Stimulated activated CD4-positive, alpha-beta T cell treated with anti-CD3 and anti-CD28 coated beads, Interleukin-2, amount 100 ng/mL, for 4 hours (primary cell): ENCODE results near the gene TCAIM.
"Not testable (repeated sequence)": the region's sequence is repeated elsewhere in the genome, so short reads cannot be mapped to it uniquely, and the experiment has no call there.

ENCODE experiments used
- DNase-seq: peaks from one replicate; pipeline ENCODE4 v3.0.0-alpha.2; 2020; ENCODE audit warnings: low read depth

Gene TCAIM

GRCh38 chr3:44415421-44415820 is 76.9 kb downstream of the TCAIM start:
- DNase-seq, result no peak

- no peak for DNase-seq
Observed at GRCh38 chr3:44416031-44417030, 77.8 kb downstream of the TCAIM start.

DNA sequence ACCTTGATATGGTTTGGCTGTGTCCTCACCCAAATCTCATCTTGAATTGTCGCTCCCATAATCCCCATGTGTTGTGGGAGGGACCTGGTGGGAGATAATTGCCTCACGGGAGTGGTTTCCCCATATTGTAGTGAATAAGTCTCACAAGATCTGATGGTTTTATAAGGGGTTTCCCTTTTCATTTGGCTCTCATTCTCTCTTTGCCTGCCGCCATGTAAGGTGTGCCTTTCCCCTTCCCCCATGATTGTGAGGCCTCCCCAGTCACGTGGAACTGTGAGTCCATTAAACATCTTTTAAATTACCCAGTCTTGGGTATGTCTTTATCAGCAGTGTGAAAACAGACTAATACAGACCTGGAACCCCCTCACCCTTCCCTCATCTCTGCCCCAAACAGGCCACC is 79.6 kb downstream of the TCAIM start:
- not testable (repeated sequence) for DNase-seq

DNA sequence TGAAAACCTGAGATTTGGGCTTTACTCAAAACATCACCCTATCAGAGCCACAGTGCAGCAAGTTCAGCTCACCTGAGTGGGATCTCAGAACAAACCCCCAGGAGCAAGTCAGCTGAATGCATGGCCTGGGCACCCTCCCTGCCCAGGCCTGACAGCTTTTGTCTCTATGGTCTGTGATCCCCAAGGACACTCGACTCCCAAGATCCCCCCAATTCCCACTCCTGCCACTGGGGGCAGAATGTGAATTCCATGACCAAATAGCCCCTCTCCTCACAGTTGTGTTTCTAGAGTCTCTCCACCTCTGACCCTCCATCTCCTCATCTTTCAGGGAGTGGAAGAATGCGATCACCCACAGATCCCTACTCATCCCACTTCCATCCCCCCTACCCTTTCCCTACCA is 80.0 kb downstream of the TCAIM start:
- no peak for DNase-seq

GRCh38 chr3:44419116-44419922 is 80.8 kb downstream of the TCAIM start:
- DNase-seq, result no peak

GRCh38 chr3:44419923-44420650 is 81.5 kb downstream of the TCAIM start:
- no peak for DNase-seq

GRCh38 chr3:44420676-44421075 is 82.1 kb downstream of the TCAIM start:
- DNase-seq, result no peak

- DNase-seq, result no peak
Observed at GRCh38 chr3:44421280-44421679, 82.7 kb downstream of the TCAIM start.

DNA sequence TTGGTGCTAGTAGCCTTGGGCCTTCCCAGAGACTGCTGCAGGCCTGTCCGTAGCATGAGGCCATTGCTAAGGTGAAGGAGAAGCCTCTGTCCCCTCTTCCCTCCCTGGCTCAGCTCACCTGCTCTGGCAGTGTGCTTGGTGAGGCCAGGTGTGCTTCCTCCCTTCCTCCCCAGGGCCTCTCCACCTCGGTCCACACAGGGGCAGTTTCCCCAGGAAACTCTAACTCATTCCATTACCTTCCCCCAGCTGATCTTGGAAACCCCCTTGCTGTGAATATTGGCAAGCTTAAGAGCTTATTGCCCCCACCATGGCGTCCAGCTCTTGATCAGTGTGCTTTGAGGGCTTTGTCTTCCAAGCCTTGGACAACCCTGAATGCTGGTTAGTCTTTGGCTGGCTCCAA is 86.2 kb downstream of the TCAIM start:
- no peak for DNase-seq

DNA sequence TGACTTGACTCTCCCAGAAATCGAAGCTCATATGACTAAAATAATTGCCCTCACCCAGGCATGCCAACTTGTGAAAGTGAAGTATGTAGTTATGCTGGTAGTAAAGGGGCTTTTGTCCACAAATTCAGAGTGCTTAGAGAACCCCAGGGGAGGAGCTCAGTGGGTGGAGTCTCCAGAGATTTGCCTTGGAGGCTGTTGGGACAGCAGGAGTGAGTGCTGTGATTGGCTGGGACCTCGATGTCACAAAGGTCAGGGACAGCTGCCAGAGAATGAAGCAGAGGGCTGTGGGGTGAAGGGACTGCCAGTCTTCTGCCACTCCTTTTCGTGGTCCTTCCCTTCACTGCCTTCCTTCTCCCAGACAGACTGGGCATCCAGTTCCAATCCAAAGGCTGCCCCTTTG is 89.1 kb downstream of the TCAIM start:
- DNase-seq, result no peak

DNA sequence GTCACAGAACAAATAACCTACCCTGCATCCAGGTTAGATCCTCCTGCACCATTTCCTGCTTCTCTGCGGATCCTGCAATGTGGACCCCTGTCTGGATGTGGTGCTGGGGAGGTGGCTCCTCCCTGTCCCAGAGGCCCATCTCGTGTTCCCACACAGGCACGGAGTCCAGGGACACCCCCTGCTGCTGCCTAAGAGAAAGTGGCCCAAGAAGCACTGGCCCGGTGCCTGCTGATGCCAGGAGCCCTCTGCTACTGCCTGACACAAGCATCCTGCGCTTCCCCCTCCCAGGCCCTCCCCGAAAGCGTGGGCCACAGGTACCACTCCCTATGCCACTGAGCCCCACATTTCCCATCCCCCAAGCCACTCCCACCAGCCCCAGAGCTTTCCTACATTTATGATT is 90.3 kb downstream of the TCAIM start:
- DNase-seq, result no peak

DNA sequence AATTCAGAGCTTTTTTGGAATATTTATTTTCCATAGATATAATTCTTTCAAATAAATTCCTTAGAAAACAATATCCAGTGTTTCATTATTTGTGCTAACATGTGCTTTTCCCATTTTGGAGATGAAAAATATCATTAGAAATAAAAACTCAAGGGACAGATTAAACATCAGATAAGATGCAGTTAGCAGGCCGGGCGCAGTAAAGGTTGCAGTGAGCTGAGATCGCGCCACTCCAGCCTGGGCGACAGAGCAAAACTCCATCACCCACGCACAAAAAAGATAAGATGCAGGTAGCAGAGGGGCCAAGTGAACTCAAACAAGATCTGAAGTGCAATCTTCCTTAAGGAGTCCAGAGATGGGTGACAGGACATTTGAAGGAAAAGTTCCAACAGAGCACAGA is 90.9 kb downstream of the TCAIM start:
- DNase-seq, result no peak

DNA sequence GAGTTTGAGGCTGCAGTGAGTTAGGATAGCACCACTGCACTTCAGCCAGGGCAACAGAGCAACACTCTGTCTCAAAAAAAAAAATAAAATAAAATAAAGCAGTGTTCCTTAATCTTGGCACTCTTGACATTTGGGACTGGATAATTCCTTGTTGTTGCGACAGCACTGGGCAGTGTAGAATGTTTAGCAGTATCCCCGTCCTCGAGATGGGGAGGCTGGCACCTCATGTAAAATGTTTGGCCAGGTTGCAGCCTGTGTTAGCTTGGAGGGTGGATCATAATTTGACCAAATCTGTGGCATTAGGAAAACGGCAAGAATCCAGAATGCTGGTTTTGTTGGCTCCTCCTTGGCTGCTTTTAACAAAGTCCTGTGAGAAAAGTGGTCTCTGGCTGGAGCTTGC is 91.9 kb downstream of the TCAIM start:
- DNase-seq, result no peak

DNA sequence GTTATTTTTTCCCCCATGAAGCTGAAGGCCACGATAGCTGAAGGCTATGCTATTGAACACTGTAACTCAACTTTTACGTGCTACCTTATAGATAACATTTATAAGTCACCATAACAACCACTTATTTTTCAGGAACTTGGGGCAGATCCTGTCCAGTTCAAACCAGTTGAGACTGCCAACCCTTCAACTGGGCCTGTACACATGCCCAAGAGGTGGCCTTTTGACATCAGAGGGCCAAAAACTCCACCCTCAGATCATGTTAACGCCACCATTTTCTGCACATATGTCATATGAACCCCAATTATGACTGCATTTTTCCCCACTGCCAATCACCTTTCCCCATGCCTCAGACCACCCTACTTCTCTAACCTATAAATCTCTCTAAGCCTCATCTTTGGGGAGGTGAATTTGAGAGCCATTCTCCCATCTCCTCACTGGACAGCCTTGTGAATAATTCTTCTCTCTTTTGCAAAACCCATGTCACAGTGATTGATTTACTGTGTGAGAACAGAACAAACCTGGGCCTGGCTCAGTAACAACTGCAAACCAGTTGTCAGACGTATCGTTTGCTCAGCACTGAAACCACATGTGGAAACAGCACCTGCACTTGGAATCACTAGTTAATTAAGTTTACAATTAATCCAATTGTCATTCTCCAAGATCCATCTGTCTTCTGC is 96.4 kb downstream of the TCAIM start:
- DNase-seq, result no peak

DNA sequence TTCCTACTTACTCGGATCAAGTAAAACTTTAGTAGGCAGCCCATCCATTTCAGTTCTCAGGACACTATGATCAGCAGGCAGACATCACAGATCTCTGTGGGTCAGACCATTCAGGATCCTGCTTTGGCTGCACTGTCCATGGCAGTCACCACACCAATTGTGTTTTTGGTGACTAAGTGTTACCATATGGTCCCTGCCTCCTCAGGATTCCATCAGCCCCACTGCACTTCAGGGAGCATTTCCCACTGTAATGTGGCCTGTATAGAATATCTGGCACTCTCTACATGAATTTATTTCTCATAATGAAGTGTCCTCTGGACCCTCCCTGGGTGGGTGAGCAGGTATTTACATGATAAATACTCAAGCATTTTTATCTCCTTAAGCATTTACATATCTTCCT is 97.6 kb downstream of the TCAIM start:
- no peak for DNase-seq

DNA sequence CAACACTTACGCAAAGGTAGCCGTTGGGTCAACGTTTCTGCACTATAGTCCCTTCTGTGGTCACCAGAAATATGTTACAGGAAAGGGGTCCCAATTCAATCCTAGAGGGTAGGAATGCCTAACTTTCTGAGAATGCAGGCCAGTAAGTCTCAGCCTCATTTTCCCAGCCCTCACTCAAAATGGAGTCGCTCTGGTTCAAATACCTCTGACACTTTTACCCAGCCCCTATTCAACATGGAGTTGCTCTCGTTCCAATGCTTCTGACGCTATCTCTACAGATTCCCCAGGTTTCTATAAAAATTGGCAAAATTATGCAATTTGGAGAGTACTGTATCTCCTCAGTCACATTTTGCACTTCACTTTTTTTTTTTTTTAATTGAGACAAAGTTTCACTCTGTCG is 99.2 kb downstream of the TCAIM start:
- DNase-seq, result no peak

DNA sequence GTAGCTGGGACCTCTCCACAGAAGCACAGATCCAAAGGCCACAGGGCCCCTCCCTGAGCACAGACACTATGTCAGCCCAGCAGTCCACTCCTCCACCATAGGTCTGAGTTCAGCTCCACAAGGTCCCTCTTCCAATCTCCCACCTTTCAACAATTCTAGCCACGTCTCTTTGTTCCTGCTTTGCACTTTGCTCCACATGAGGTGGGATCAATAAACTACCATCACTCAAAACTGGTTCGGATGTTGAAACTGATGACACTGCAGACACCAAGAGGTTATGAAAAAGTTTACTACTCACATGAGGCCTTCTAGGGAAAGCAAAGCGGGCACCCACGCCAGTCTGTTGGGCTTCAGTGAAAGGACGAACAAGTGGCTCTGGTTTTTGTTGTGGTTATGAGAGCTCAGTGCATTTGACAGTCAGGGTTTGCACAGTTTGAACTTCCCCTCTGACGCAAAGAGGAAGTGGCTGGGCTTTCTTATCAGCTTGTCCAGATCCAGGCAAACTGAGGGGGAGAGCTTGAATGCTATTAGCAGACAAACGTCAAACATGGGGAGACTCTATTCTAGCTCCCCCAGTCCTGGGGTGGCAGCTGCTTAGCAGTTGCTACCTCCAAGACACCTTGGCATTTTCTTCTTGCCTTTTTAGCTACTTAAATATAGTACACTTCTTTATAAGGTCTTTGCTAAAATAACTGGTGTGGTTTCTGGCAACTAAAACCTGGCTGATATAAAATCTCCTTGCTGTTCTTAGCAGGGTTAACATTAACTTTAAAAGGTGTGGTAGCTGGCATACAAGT is 101.1 kb downstream of the TCAIM start:
- peak; percentile 29 for DNase-seq

- DNase-seq, result no peak
Observed at GRCh38 chr3:44442596-44443309, 104.2 kb downstream of the TCAIM start.

GRCh38 chr3:44444437-44444836 is 105.9 kb downstream of the TCAIM start:
- DNase-seq, result no peak
